HCT116 (cell line): ENCODE measurements around the gene OR6C6. TPM values are rescaled to one million over a fixed set of nuclear protein-coding genes. Genes with fewer than 3 reads are reported as not detected.
"Not testable (repeated sequence)": the region's sequence is repeated elsewhere in the genome, so short reads cannot be mapped to it uniquely, and the experiment has no call there.

Source experiments
- ATAC-seq: fragments of 200-7000 bp; cut with Tn5 transposase; 2 replicates; pipeline ENCODE4 v1.9.1; 2020; ENCODE audit warnings: mild to moderate bottlenecking, moderate library complexity
- BruUV-seq: library from RNA; stranded (reverse); fragments of 400-500 nt; replicated peaks from 2 replicates; lab custom pipeline; 2021; lab: Mats Ljungman, UMichigan
- CTCF ChIA-PET: fragments of 300-600 bp; sonication (Branson Sonifier 250); formaldehyde crosslinking; loops from one replicate; lab custom pipeline; 2021; ENCODE audit warnings: antibody characterized with exemption; lab: Charles Lee
- POLR2A ChIA-PET: fragments of 300-600, 350-600 bp; sonication (Branson Sonifier 250); formaldehyde crosslinking; loops from one replicate; lab custom pipeline; 2021; ENCODE audit warnings: antibody characterized with exemption; lab: Charles Lee
- RAD21 ChIA-PET, 2 experiments: fragments of 300-600 bp; sonication (Branson Sonifier 250); formaldehyde crosslinking; loops; one replicate each; lab custom pipeline; 2023; ENCODE audit warnings: low total read pairs in 2 of 2; ENCODE audit not compliant: uncharacterized antibody in 2 of 2, unreplicated experiment in 2 of 2, low non-redundant PET in 1 of 2; lab: Charles Lee
- DNase-seq: peaks from one replicate; pipeline ENCODE4 v3.0.0-alpha.2; 2010; ENCODE audit warnings: low read depth, low spot score
- H2AFZ ChIP-seq: fragments of 200-600 bp; shearing (Covaris generic), sonication (generic); 2 replicates; pipeline ENCODE4 v1.6.1; 2017; ENCODE audit warnings: low read depth, mixed run types, mixed read lengths, antibody characterized with exemption, low read length; ENCODE audit not compliant: poor library complexity, severe bottlenecking
- H3K27ac ChIP-seq: 2 replicates; pipeline ENCODE4 v1.5.1; 2012; ENCODE audit warnings: low read depth, low read length
- H3K27me3 ChIP-seq: fragments of 200-600 bp; sonication (generic); 2 replicates; pipeline ENCODE4 v1.6.1; 2016; ENCODE audit warnings: mixed run types, low read length, mixed read lengths; ENCODE audit not compliant: insufficient read depth
- H3K36me3 ChIP-seq, 2 experiments: fragments of 200-500 bp in 1 of 2; fragments of 200-600 bp in 1 of 2; sonication (Bioruptor generic) in 1 of 2; sonication (generic) in 1 of 2; 2 replicates each; pipeline versions ENCODE4 v1.5.1 to v1.6.1; 2014 to 2016; ENCODE audit warnings: low read length in 2 of 2, inconsistent platforms in 1 of 2, mixed read lengths in 1 of 2, mixed run types in 1 of 2; ENCODE audit not compliant: insufficient read depth in 2 of 2, control insufficient read depth in 1 of 2
- H3K4me1 ChIP-seq, 2 experiments: fragments of 200-600 bp in 1 of 2; sonication (generic) in 1 of 2; 2 replicates each; pipeline versions ENCODE4 v1.5.1 to v1.6.1; 2012 to 2017; ENCODE audit warnings: low read length in 2 of 2, inconsistent platforms in 1 of 2, mild to moderate bottlenecking in 1 of 2, mixed read lengths in 1 of 2, mixed run types in 1 of 2, moderate library complexity in 1 of 2; ENCODE audit not compliant: insufficient read depth in 2 of 2, control insufficient read depth in 1 of 2
- H3K4me2 ChIP-seq: fragments of 200-600 bp; sonication (generic); 2 replicates; pipeline ENCODE4 v1.6.1; 2017; ENCODE audit warnings: mixed run types, low read length, mixed read lengths
- H3K4me3 ChIP-seq, 2 experiments: fragments of 200-600 bp in 1 of 2; sonication (generic) in 1 of 2; replicated peaks in 1 of 2; 2 replicates each; pipeline ENCODE4 v1.5.1; 2011 to 2016; ENCODE audit warnings: low read length in 2 of 2, control low read depth in 1 of 2, low read depth in 1 of 2, mild to moderate bottlenecking in 1 of 2, mixed read lengths in 1 of 2, mixed run types in 1 of 2
- H3K79me2 ChIP-seq: fragments of 200-600 bp; sonication (generic); 2 replicates; pipeline ENCODE4 v1.6.1; 2017; ENCODE audit warnings: mild to moderate bottlenecking, mixed run types, low read length, moderate library complexity, mixed read lengths; ENCODE audit not compliant: insufficient read depth
- H3K9ac ChIP-seq: fragments of 200-600 bp; sonication (generic); 2 replicates; pipeline ENCODE4 v1.6.1; 2016; ENCODE audit warnings: low read length, mixed read lengths
- H3K9me2 ChIP-seq: fragments of 200-600 bp; sonication (generic), shearing (Covaris generic); 2 replicates; pipeline ENCODE4 v1.6.1; 2017; ENCODE audit warnings: mixed run types, mild to moderate bottlenecking, moderate library complexity; ENCODE audit not compliant: insufficient read depth
- H3K9me3 ChIP-seq, 2 experiments: fragments of 200-500 bp in 1 of 2; fragments of 200-600 bp in 1 of 2; sonication (Bioruptor generic) in 1 of 2; sonication (generic) in 1 of 2; 2 replicates each; pipeline ENCODE4 v1.6.1; 2014 to 2017; ENCODE audit warnings: low read length in 2 of 2, mixed read lengths in 2 of 2, inconsistent platforms in 1 of 2, low read depth in 1 of 2, mild to moderate bottlenecking in 1 of 2, mixed run types in 1 of 2, moderate library complexity in 1 of 2; ENCODE audit not compliant: control insufficient read depth in 1 of 2, insufficient read depth in 1 of 2
- H4K20me1 ChIP-seq: fragments of 200-600 bp; sonication (generic), shearing (Covaris generic); 2 replicates; pipeline ENCODE4 v1.6.1; 2017; ENCODE audit warnings: mixed run types, mild to moderate bottlenecking, moderate library complexity; ENCODE audit not compliant: insufficient read depth
- ELF1 ChIP-seq: IDR thresholded peaks from 2 replicates; pipeline ENCODE4 v1.6.1; 2012; ENCODE audit warnings: low read depth, borderline replicate concordance
- EZH2 ChIP-seq: fragments of 200-600 bp; sonication (generic); IDR thresholded peaks from 2 replicates; pipeline ENCODE4 v1.6.1; 2017; ENCODE audit warnings: antibody characterized with exemption, mixed run types
- JUND ChIP-seq: IDR thresholded peaks from 2 replicates; pipeline ENCODE4 v1.6.1; 2012
- RAD21 ChIP-seq: IDR thresholded peaks from 2 replicates; pipeline ENCODE4 v1.6.1; 2012; ENCODE audit warnings: low read depth, mild to moderate bottlenecking
- SP1 ChIP-seq: IDR thresholded peaks from 2 replicates; pipeline ENCODE4 v1.6.1; 2012; ENCODE audit warnings: low read depth
- YY1 ChIP-seq: IDR thresholded peaks from 2 replicates; pipeline ENCODE4 v1.6.1; 2011; ENCODE audit warnings: low read length, low read depth, moderate library complexity, mild to moderate bottlenecking; ENCODE audit not compliant: insufficient replicate concordance; ENCODE audit errors: extremely low read depth
- intact Hi-C: fragments of 100-400 bp; cut with micrococcal nuclease; formaldehyde crosslinking; loops from 2 replicates; pipeline ENCODE4 v1.10.0; 2022
- total RNA-seq: library from RNA; stranded (reverse); gene quantifications from one replicate; pipeline ENCODE4 v1.2.1, GENCODE V29; 2021; ENCODE audit not compliant: unreplicated experiment

The OR6C6 gene
- total RNA-seq, 1 experiment from 2014 or later = not detected

- H3K9me2 ChIP-seq = no peaks in the 10 kb centered on the region
- intact Hi-C loops = no loop called here
- no peaks in the 10 kb centered on the region for H3K79me2 ChIP-seq
- no peaks in the 10 kb centered on the region for H4K20me1 ChIP-seq
- ChIA-PET POLR2A (no interaction called here), RAD21 (no interaction called here), CTCF (interaction anchor here (1.0 kb wide), 1 partner anchor 9 kb away, joined by 4 read pairs; no protein-coding TSS in a partner anchor)
- TF ChIP-seq EZH2 = no peak
- no peak within 1 kb of the TSS for H3K4me3 ChIP-seq
- BruUV-seq = no TSS peak
- no peaks in the 10 kb centered on the region for H3K9me3 ChIP-seq
- DNase-seq (no peak), ATAC-seq (no peak)
- no peak within 1 kb of the TSS for H3K4me2 ChIP-seq
- peaks cover 8% of the 10 kb centered on the region for H3K27me3 ChIP-seq
- H3K9ac ChIP-seq = no peak within 1 kb of the TSS
- H3K27ac ChIP-seq = no peak within 1 kb of the TSS
- no peaks in the 10 kb centered on the region for H3K36me3 ChIP-seq
- H3K4me1 ChIP-seq = no peaks in the 10 kb centered on the region
- no peak within 1 kb of the TSS for H2AFZ ChIP-seq
Measured at GRCh38 chr12:55330446-55330845, 34.1 kb upstream of the OR6C6 start, which contains the start of gene OR6C3. TSS of gene OR6C3 (plus strand) at chr12:55330746. CDS start at chr12:55331701, 955 bp downstream.

GRCh38 chr12:55325801-55326200 is 29.4 kb upstream of the OR6C6 start:
- H4K20me1 ChIP-seq, H2AFZ ChIP-seq, H3K4me3 ChIP-seq, H3K4me1 ChIP-seq, H3K9ac ChIP-seq, DNase-seq, POLR2A ChIA-PET, H3K9me3 ChIP-seq, RAD21 ChIA-PET, H3K9me2 ChIP-seq, ATAC-seq, H3K27ac ChIP-seq, CTCF ChIA-PET, H3K27me3 ChIP-seq, H3K36me3 ChIP-seq, H3K4me2 ChIP-seq, H3K79me2 ChIP-seq, intact Hi-C loops, BruUV-seq: not testable (repeated sequence)

- RAD21 ChIA-PET = no interaction called here
- intact Hi-C loops = no loop called here
- ATAC-seq = no peak
- no peak overlapping the region for H3K9ac ChIP-seq
- no TSS peak for BruUV-seq
- H3K4me2 ChIP-seq = no peak overlapping the region
- no peaks in the 10 kb centered on the region for H3K9me2 ChIP-seq
- no peaks in the 10 kb centered on the region for H4K20me1 ChIP-seq
- TF ChIP-seq SP1 = no peak
- no peak for TF ChIP-seq YY1
- TF ChIP-seq RAD21 = no peak
- TF ChIP-seq JUND = no peak
- TF ChIP-seq ELF1 = no peak
- TF ChIP-seq, all 23 proteins: peak for 0
- no peak overlapping the region for H3K27ac ChIP-seq
- no peaks in the 10 kb centered on the region for H3K9me3 ChIP-seq
- H3K4me1 ChIP-seq = no peaks in the 10 kb centered on the region
- no peaks in the 10 kb centered on the region for H3K36me3 ChIP-seq
- no peaks in the 10 kb centered on the region for H3K79me2 ChIP-seq
- ChIA-PET POLR2A (no interaction called here), CTCF (no interaction called here)
- no peak for DNase-seq
- H3K4me3 ChIP-seq = no peak overlapping the region
- H3K27me3 ChIP-seq = peaks cover 4% of the 10 kb centered on the region
- no peak overlapping the region for H2AFZ ChIP-seq
Measured at GRCh38 chr12:55320201-55320600, 23.8 kb upstream of the OR6C6 start.
